ENCODE measurements around the gene PLEKHA7.
"Not testable (repeated sequence)": the region's sequence is repeated elsewhere in the genome, so short reads cannot be mapped to it uniquely, and the experiment has no call there.

PLEKHA7 gene

GRCh38 chr11:16975906-16976305 is 38.3 kb downstream of the PLEKHA7 start:
- no peak for DNase-seq

- no peak for DNase-seq
These were observed 40.8 kb downstream of the PLEKHA7 start for GRCh38 chr11:16973338-16973964.

- DNase-seq: no peak
These were observed 44.9 kb downstream of the PLEKHA7 start for GRCh38 chr11:16969010-16969999.

- DNase-seq: no peak
These were observed 46.0 kb downstream of the PLEKHA7 start for GRCh38 chr11:16968196-16968595.

GRCh38 chr11:16966930-16967671 is 47.1 kb downstream of the PLEKHA7 start:
- no peak for DNase-seq

GRCh38 chr11:16964501-16964900 is 49.7 kb downstream of the PLEKHA7 start:
- no peak for DNase-seq

- no peak for DNase-seq
These were observed 50.8 kb downstream of the PLEKHA7 start for GRCh38 chr11:16963316-16963876.

GRCh38 chr11:16962589-16962988 is 51.6 kb downstream of the PLEKHA7 start:
- DNase-seq: not testable (repeated sequence)

- no peak for DNase-seq
These were observed 52.1 kb downstream of the PLEKHA7 start for GRCh38 chr11:16962146-16962545.

GRCh38 chr11:16960250-16960649 is 54.0 kb downstream of the PLEKHA7 start:
- no peak for DNase-seq

- peak; percentile 75 for DNase-seq
These were observed 54.6 kb downstream of the PLEKHA7 start for GRCh38 chr11:16959602-16960001.

GRCh38 chr11:16958833-16959232 is 55.4 kb downstream of the PLEKHA7 start:
- no peak for DNase-seq

GRCh38 chr11:16956538-16957153 is 57.6 kb downstream of the PLEKHA7 start:
- no peak for DNase-seq

GRCh38 chr11:16953663-16954062 is 60.6 kb downstream of the PLEKHA7 start:
- no peak for DNase-seq

- DNase-seq: no peak
These were observed 67.5 kb downstream of the PLEKHA7 start for GRCh38 chr11:16946477-16947282.

- DNase-seq: no peak
These were observed 68.3 kb downstream of the PLEKHA7 start for GRCh38 chr11:16945671-16946469.

GRCh38 chr11:16942911-16943310 is 71.3 kb downstream of the PLEKHA7 start:
- DNase-seq: no peak

- DNase-seq: no peak
These were observed 71.9 kb downstream of the PLEKHA7 start for GRCh38 chr11:16942342-16942741.

- no peak for DNase-seq
These were observed 72.3 kb downstream of the PLEKHA7 start for GRCh38 chr11:16941935-16942334.

GRCh38 chr11:16938061-16938460 is 76.2 kb downstream of the PLEKHA7 start:
- DNase-seq: no peak

- no peak for DNase-seq
These were observed 77.6 kb downstream of the PLEKHA7 start for GRCh38 chr11:16936643-16937042.
